Adrenal gland (tissue), 5 donors: Measurements from ENCODE around the gene KLHL9.

Experiments used
- POLR2A ChIP-seq, 2 donors: fragments of 450-650 bp; IDR thresholded peaks; one replicate each; pipeline ENCODE4 v1.6.1; 2017; ENCODE audit warnings: antibody characterized with exemption in 2 of 2, mild to moderate bottlenecking in 2 of 2, moderate library complexity in 1 of 2
- TF ChIP-seq, protein P1 (sequence below), 6 experiments: fragments of 450-650 bp in 4 of 6; fragments of 200-600 bp in 2 of 6; sonication (generic) in 1 of 6; IDR thresholded peaks; 1 replicate in 5 of 6; 2 replicates in 1 of 6; pipeline versions ENCODE4 v1.5.1 to v1.8.0; 2016 to 2021; ENCODE audit warnings: antibody characterized with exemption in 6 of 6, mild to moderate bottlenecking in 2 of 6, moderate library complexity in 1 of 6
- donor health status: DM: no; HTN: no; CAD: no.

DNA sequence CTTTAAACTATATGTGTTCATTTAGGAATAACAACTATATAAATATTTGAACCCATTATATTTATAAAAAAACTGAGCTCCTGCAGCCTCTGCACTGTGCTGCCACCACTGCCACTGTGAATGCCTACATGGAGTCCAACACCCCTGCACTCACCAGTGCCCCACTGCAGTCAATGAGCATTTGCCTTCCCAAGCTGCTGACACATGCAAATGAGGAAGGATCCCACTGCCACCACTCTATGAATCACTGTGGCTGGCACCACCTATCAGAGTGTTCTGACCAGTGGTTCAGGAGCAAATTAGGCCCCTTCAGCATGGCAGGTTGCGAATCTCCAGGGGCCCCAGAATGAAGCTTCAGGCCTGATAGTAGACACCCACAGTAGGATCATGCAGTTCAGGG lies 39.2 kb downstream of the KLHL9 start:
- TF ChIP-seq POLR2A (IDR thresholded peaks at IDR 0.05), result no peak
- TF ChIP-seq, protein P1, sequence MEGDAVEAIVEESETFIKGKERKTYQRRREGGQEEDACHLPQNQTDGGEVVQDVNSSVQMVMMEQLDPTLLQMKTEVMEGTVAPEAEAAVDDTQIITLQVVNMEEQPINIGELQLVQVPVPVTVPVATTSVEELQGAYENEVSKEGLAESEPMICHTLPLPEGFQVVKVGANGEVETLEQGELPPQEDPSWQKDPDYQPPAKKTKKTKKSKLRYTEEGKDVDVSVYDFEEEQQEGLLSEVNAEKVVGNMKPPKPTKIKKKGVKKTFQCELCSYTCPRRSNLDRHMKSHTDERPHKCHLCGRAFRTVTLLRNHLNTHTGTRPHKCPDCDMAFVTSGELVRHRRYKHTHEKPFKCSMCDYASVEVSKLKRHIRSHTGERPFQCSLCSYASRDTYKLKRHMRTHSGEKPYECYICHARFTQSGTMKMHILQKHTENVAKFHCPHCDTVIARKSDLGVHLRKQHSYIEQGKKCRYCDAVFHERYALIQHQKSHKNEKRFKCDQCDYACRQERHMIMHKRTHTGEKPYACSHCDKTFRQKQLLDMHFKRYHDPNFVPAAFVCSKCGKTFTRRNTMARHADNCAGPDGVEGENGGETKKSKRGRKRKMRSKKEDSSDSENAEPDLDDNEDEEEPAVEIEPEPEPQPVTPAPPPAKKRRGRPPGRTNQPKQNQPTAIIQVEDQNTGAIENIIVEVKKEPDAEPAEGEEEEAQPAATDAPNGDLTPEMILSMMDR (IDR thresholded peaks at IDR 0.05), result no peak
